Measurements from ENCODE around the gene IGF2BP3. TPM values are rescaled to one million over a fixed set of nuclear protein-coding genes. Genes with fewer than 3 reads are reported as not detected.

IGF2BP3 gene
- total and polyA plus RNA-seq, 8 donors = 1.8 to 63.2 (median 57.4) TPM

DNA sequence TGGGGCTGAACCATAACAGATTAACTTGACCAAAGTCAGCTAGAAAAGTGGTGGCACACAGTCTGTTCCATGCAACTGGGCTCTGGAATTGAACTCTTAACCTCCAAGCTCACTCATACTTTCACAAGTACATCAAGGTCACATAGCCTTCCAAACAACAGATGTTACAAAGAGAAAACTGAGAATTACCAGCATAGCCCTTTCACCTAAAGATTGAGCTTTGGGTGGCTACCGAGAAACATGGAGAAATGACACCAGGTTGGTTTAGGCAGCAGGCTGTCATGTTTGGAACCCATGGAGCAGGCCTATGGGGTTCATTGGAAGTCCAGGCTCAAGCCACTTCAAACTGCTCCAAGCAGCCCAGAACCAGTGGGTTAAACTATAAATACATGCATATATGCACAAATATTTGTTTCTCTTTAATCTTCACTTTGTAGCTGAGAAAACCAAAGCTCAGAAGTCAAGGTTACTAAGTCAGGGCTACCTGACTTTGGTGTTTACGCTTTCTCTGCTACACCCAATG is 112.1 kb downstream of the IGF2BP3 start:
- H3K27me3 ChIP-seq = no peaks in the 10 kb centered on the region
- intact Hi-C loops (cut with DNase I) = no loop called here
- H3K4me1 ChIP-seq = no peaks in the 10 kb centered on the region
- no peak overlapping the region for H3K4me3 ChIP-seq
- no peaks in the 10 kb centered on the region for H3K9me3 ChIP-seq
- TF ChIP-seq, protein P1, sequence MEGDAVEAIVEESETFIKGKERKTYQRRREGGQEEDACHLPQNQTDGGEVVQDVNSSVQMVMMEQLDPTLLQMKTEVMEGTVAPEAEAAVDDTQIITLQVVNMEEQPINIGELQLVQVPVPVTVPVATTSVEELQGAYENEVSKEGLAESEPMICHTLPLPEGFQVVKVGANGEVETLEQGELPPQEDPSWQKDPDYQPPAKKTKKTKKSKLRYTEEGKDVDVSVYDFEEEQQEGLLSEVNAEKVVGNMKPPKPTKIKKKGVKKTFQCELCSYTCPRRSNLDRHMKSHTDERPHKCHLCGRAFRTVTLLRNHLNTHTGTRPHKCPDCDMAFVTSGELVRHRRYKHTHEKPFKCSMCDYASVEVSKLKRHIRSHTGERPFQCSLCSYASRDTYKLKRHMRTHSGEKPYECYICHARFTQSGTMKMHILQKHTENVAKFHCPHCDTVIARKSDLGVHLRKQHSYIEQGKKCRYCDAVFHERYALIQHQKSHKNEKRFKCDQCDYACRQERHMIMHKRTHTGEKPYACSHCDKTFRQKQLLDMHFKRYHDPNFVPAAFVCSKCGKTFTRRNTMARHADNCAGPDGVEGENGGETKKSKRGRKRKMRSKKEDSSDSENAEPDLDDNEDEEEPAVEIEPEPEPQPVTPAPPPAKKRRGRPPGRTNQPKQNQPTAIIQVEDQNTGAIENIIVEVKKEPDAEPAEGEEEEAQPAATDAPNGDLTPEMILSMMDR (IDR thresholded peaks at IDR 0.05) = no peak
- H3K36me3 ChIP-seq = no peaks in the 10 kb centered on the region
- no peak overlapping the region for H3K27ac ChIP-seq
- DNase-seq (no peak), ATAC-seq (no peak)

DNA sequence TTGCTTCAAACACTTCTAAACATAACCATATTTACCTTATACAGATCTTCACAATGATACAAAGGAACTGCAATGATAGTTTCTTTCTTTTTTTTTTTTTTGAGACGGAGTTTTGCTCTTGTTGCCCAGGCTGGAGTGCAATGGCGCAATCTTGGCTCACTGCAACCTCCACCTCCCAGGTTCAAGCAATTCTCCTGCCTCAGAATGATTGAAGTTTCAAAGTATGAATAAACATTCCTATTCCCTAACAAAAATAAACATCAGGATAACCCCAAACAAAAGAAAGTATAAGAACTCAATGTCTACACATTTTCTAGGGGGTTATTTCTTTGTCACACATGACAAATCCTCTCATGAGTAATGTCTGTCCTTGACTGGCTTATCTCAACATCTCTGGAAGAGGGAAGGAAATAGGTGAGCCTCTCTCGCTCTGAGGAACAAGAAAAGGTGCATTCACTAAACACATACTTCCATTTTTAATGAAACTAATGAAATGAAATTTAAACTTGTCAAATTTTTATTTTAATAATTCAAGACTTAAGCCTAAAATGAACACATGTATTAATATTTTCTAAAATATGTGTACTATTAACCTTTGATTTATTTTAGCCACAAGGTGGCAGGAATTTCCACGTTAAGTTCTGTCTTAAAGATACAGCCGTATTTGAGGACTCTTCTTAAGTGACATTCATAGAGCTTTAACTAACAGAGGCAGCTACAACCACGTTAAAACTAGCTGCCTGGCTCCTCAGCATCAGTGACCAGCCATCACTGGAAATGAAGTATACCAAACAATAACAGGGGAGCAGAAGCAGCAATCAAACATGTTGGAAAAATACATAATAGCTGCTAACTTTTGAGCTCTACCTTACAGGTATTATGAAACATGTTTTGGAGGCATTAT is 112.8 kb downstream of the IGF2BP3 start:
- H3K27ac ChIP-seq = peak overlapping the region in 1 of 2 donors; percentile 15
- H3K4me1 ChIP-seq = no peaks in the 10 kb centered on the region
- H3K36me3 ChIP-seq = no peaks in the 10 kb centered on the region
- H3K27me3 ChIP-seq = no peaks in the 10 kb centered on the region
- TF ChIP-seq, protein P1 (IDR thresholded peaks at IDR 0.05) = peak in 1 of 2 donors; percentile 19
- ATAC-seq (peak; percentile 89), DNase-seq (peak in 1 of 4 donors; percentile 52)
- H3K9me3 ChIP-seq = no peaks in the 10 kb centered on the region
- no peak overlapping the region for H3K4me3 ChIP-seq
- intact Hi-C loops (cut with DNase I) = no loop called here

DNA sequence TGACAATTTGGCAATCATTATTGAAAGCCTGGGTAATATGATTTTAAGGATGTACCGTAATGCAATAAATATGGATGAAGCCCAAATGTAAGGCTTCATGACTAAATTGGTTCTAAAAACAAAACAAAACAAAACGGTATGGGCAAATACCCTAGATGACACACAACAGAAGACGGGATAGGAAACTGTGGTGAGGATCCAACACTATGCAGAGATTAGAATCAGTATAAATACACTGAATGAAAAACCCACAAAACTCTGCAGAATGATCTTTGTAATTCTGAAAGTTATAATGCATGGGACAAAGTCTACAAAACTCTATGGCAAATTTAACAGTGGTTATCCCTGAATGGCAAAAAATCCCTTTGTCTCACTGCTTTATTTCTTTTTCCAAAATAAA is 113.6 kb downstream of the IGF2BP3 start:
- Histone ChIP-seq H3K9me3 (no peaks in the 10 kb centered on the region), H3K36me3 (no peaks in the 10 kb centered on the region), H3K4me1 (no peaks in the 10 kb centered on the region), H3K4me3 (no peak overlapping the region), H3K27me3 (no peaks in the 10 kb centered on the region), H3K27ac (no peak overlapping the region)
- DNase-seq (no peak), ATAC-seq (no peak)
- intact Hi-C loops (cut with DNase I) = no loop called here
- TF ChIP-seq, protein P1 (IDR thresholded peaks at IDR 0.05) = no peak

DNA sequence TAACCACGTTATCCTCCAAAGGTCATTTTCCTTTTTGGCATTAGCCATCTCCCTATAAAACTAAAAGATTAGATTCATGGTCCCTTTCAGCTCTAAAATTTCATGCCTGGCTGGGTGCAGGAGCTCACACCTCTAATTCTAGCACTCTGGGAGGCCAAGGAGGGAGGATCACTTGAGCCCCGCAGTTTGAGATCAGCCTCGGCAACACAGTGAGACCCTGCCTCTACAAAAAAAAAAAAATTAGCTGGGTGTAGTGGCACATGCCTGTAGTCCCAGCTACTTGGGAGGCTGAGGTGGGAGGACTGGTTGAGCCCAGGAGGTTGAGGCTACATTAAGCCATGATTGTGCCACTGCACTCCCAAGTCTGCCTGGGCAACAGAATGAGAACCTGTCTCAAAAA is 114.1 kb downstream of the IGF2BP3 start:
- H3K27me3 ChIP-seq = no peaks in the 10 kb centered on the region
- intact Hi-C loops (cut with DNase I) = no loop called here
- no peak overlapping the region for H3K4me3 ChIP-seq
- no peaks in the 10 kb centered on the region for H3K36me3 ChIP-seq
- H3K4me1 ChIP-seq = no peaks in the 10 kb centered on the region
- no peak for DNase-seq
- no peak for ATAC-seq
- no peak overlapping the region for H3K27ac ChIP-seq
- TF ChIP-seq, protein P1 (IDR thresholded peaks at IDR 0.05) = no peak
- no peaks in the 10 kb centered on the region for H3K9me3 ChIP-seq

DNA sequence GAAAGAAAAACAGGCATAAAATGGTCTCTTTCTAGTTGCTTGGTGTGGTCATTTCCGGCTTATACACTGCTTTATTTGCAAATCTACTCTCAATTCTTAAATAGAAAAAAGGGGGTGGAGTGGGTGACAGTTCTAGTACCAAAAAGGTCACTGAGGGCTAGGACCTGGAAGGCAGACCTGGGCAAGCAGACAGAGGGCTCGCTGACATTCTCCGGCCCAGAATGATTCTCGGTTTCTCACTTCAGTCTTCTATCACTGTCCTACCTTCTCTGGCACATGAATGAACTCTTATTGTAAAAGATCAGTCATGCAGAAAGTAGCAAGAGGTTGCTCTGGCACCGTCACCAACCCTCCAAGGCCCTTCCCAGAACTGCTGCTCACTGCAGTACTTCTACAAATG is 117.1 kb downstream of the IGF2BP3 start:
- TF ChIP-seq, protein P1 (IDR thresholded peaks at IDR 0.05) = no peak
- Histone ChIP-seq H3K4me3 (no peak overlapping the region), H3K4me1 (no peaks in the 10 kb centered on the region), H3K9me3 (no peaks in the 10 kb centered on the region), H3K27ac (no peak overlapping the region), H3K27me3 (no peaks in the 10 kb centered on the region), H3K36me3 (no peaks in the 10 kb centered on the region)
- ATAC-seq (no peak), DNase-seq (no peak)
- intact Hi-C loops (cut with DNase I) = no loop called here
